ENCODE measurements around the gene BPIFA3. TPM values are rescaled to one million over a fixed set of nuclear protein-coding genes. Genes with fewer than 3 reads are reported as not detected.

Gene BPIFA3
- total and polyA plus RNA-seq, 2 of the 13 experiments (the other 11 are each of a cell fraction or from before 2014, with no cell fraction given) = not detected

GRCh38 chr20:33191484-33191883 is 25.7 kb upstream of the BPIFA3 start (continued):
- no peak for TF ChIP-seq PRDM4 (CRISPR knock-in tag; IDR thresholded peaks at IDR 0.05; ENCODE audit: borderline replicate concordance)

- Histone ChIP-seq H3K4me2 (ENCODE audit: low read depth, low read length) (no peak overlapping the region), H3K4me1 (ENCODE audit: insufficient read depth, low read length) (no peaks in the 10 kb centered on the region), H3K79me2 (ENCODE audit: insufficient read depth, low read length) (no peaks in the 10 kb centered on the region), H2AFZ (ENCODE audit: low read length) (no peak overlapping the region), H3K36me3 (replicated peaks in 1 of 2; ENCODE audit: control insufficient read depth in 1 of 2, insufficient read depth in 2 of 2, low read length in 2 of 2) (no peaks in the 10 kb centered on the region), H3K9me3 (ENCODE audit: low read length) (no peaks in the 10 kb centered on the region), H3K4me3 (replicated peaks in 1 of 3; ENCODE audit: insufficient read depth in 1 of 3, low read depth in 2 of 3, low read length in 3 of 3) (no peak overlapping the region), H4K20me1 (ENCODE audit: insufficient read depth, low read length) (no peaks in the 10 kb centered on the region), H3K9ac (ENCODE audit: insufficient read depth, low read depth, low read length) (no peak overlapping the region), H3K27ac (ENCODE audit: extremely low read length, insufficient read depth, low read length) (no peak overlapping the region), H3K27me3 (ENCODE audit: control insufficient read depth in 1 of 2, insufficient read depth in 2 of 2, low read length in 2 of 2) (peaks cover 3 to 9% of the 10 kb centered on the region in 2 experiments; a peak in 3 of 5 replicates)
- no peak for ATAC-seq
- CTCF ChIA-PET (ENCODE audit: low intra/inter-chr PET ratio, low total read pairs) = no interaction called here
- POLR2A ChIA-PET = no interaction called here
- DNase-seq (ENCODE audit: low spot score) = no peak
- in situ Hi-C loops (cut with HindIII; ENCODE audit: extremely low pct_ligation_motif_present, low pct_unique_long_range_greater_than_20kb) (no loop called here), intact Hi-C loops (cut with micrococcal nuclease; ENCODE audit: unreplicated experiment) (no loop called here)
- BruUV-seq (replicated peaks) = no TSS peak
- no peak for FAIRE-seq
- 5% methylated on average over 1 of the region's 1 CpG for WGBS (ENCODE audit: low lambda C conversion rate)
- no peak for TF ChIP-seq FOXP4 (CRISPR knock-in tag; IDR thresholded peaks at IDR 0.05)
- no peak for TF ChIP-seq ZNF546 (CRISPR knock-in tag; conservative IDR thresholded peaks at IDR 0.05)
- no peak for TF ChIP-seq ZMAT3 (CRISPR knock-in tag; conservative IDR thresholded peaks at IDR 0.05)
- TF ChIP-seq TFDP2 (CRISPR knock-in tag; IDR thresholded peaks at IDR 0.05) = no peak
- no peak for TF ChIP-seq ARID3A (IDR thresholded peaks at IDR 0.05; ENCODE audit: low read depth, low read length)
- no peak for TF ChIP-seq RBM22 (optimal IDR thresholded peaks at IDR 0.05; ENCODE audit: low read length)
- TF ChIP-seq MEF2D (CRISPR knock-in tag; IDR thresholded peaks at IDR 0.05) = no peak
- no peak for TF ChIP-seq SNAPC4 (CRISPR knock-in tag; IDR thresholded peaks at IDR 0.05)
- TF ChIP-seq ZNF776 (CRISPR knock-in tag; IDR thresholded peaks at IDR 0.05) = no peak
Measured at GRCh38 chr20:33191955-33192354, 25.2 kb upstream of the BPIFA3 start.

Data from HepG2 (cell line).